ENCODE data around the gene NSMCE1. TPM values are rescaled to one million over a fixed set of nuclear protein-coding genes. Genes with fewer than 3 reads are reported as not detected.

Gene NSMCE1
- total RNA-seq, 4 donors from 2014 or later: 6.2 to 90.8 (median 27.2) TPM

DNA sequence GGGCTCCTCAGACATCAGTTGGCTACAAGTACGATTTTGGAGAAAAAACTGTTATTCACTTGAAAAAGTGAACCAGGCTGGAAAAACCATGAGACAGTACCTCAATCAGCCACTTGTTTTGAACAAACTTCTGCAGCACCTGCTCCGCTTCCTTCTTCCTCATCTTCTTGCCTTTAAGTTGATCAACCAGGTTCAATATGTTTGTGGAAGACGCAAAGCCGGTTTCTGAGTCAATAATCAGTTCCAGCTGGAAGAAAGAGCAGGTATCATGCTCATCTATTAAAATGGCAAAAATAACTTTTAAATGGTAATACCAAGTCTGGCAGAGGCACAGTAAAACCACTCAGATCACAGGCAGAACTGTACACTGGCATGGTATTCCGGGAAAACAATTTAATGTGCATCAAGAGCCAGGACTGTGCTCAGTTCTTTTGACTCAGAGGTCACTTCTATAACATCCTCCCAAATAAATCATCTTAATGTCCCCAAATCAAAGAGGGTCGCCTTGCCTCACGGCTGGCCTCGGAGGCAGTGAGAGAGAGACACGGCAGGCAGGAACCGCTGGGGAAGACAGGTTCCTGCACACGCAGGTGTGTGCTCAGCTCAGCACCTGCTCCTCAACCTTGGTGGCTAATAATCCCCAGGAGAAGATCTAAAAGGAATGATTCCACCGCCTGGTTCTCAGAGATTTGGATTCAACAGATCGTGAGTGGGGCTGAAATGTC is 35.5 kb downstream of the NSMCE1 start:
- intact Hi-C loops (cut with DNase I; ENCODE audit: low total_unique reads): no loop called here
- no peaks in the 10 kb centered on the region for H3K36me3 ChIP-seq
- 63 to 67% methylated on average over 5 to 13 of the region's 13 CpGs for WGBS, 2 donors (ENCODE audit: low coverage in 1 of 2)
- peak overlapping the region; percentile 56 to 75 (median 62) for H3K27ac ChIP-seq
- TF ChIP-seq POLR2AphosphoS5 (IDR thresholded peaks at IDR 0.05) (no peak), POLR2A (IDR thresholded peaks at IDR 0.05) (no peak)
- TF ChIP-seq, protein P1, sequence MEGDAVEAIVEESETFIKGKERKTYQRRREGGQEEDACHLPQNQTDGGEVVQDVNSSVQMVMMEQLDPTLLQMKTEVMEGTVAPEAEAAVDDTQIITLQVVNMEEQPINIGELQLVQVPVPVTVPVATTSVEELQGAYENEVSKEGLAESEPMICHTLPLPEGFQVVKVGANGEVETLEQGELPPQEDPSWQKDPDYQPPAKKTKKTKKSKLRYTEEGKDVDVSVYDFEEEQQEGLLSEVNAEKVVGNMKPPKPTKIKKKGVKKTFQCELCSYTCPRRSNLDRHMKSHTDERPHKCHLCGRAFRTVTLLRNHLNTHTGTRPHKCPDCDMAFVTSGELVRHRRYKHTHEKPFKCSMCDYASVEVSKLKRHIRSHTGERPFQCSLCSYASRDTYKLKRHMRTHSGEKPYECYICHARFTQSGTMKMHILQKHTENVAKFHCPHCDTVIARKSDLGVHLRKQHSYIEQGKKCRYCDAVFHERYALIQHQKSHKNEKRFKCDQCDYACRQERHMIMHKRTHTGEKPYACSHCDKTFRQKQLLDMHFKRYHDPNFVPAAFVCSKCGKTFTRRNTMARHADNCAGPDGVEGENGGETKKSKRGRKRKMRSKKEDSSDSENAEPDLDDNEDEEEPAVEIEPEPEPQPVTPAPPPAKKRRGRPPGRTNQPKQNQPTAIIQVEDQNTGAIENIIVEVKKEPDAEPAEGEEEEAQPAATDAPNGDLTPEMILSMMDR (IDR thresholded peaks at IDR 0.05): peak in 2 of 5 experiments; percentile 35 to 40
- H3K4me3 ChIP-seq: no peak overlapping the region
- peaks cover 37 to 83% (median 59%) of the 10 kb centered on the region in 4 donors for H3K4me1 ChIP-seq
- no peaks in the 10 kb centered on the region for H3K9me3 ChIP-seq
- no peaks in the 10 kb centered on the region for H3K27me3 ChIP-seq
- no peak for DNase-seq
- in situ Hi-C loops (cut with MboI; ENCODE audit: low pct_ligation_motif_present in 1 of 4, low pct_unique_long_range_greater_than_20kb in 1 of 4, low sequenced_read_pairs in 3 of 4): loop anchor here (10.0 to 25.0 kb wide), 3 partner anchors 82 to 132 kb away; partner anchors contain the start of gene IL4R (in 1 of the 4)

- H3K27me3 ChIP-seq: no peaks in the 10 kb centered on the region
- peaks cover 31 to 77% (median 55%) of the 10 kb centered on the region in 4 donors for H3K4me1 ChIP-seq
- DNase-seq: peak; percentile 68
- 65 to 73% methylated on average over 2 to 26 of the region's 26 CpGs for WGBS, 2 donors (ENCODE audit: low coverage in 1 of 2)
- in situ Hi-C loops (cut with MboI; ENCODE audit: low pct_ligation_motif_present in 1 of 4, low pct_unique_long_range_greater_than_20kb in 1 of 4, low sequenced_read_pairs in 3 of 4) (loop anchor here (10.0 to 25.0 kb wide), 3 partner anchors 83 to 133 kb away; partner anchors contain the start of gene IL4R (in 1 of the 4)), intact Hi-C loops (cut with DNase I; ENCODE audit: low total_unique reads) (no loop called here)
- no peaks in the 10 kb centered on the region for H3K9me3 ChIP-seq
- TF ChIP-seq, protein P1 (IDR thresholded peaks at IDR 0.05): no peak
- TF ChIP-seq POLR2AphosphoS5 (IDR thresholded peaks at IDR 0.05) (peak in 1 of 3 donors; percentile 8), POLR2A (IDR thresholded peaks at IDR 0.05) (no peak), EP300 (IDR thresholded peaks at IDR 0.05; ENCODE audit: low read depth) (no peak)
- H3K36me3 ChIP-seq: no peaks in the 10 kb centered on the region
- peak overlapping the region; percentile 56 to 75 (median 62) for H3K27ac ChIP-seq
- no peak overlapping the region for H3K4me3 ChIP-seq
Observed at GRCh38 chr16:27232061-27232900, 36.3 kb downstream of the NSMCE1 start.

- Histone ChIP-seq H3K4me1 (peaks cover 31 to 77% (median 58%) of the 10 kb centered on the region in 4 donors), H3K27me3 (no peaks in the 10 kb centered on the region), H3K9me3 (no peaks in the 10 kb centered on the region), H3K27ac (peak overlapping the region; percentile 56 to 75 (median 62)), H3K4me3 (no peak overlapping the region), H3K36me3 (no peaks in the 10 kb centered on the region)
- intact Hi-C loops (cut with DNase I; ENCODE audit: low total_unique reads) (no loop called here), in situ Hi-C loops (cut with MboI; ENCODE audit: low pct_ligation_motif_present in 1 of 4, low pct_unique_long_range_greater_than_20kb in 1 of 4, low sequenced_read_pairs in 3 of 4) (loop anchor here (10.0 to 25.0 kb wide), 3 partner anchors 83 to 133 kb away; partner anchors contain the start of gene IL4R (in 1 of the 4))
- TF ChIP-seq POLR2A (IDR thresholded peaks at IDR 0.05): no peak
- DNase-seq: no peak
- WGBS, 2 donors (ENCODE audit: low coverage in 1 of 2): 76% methylated on average over 8 of the region's 8 CpGs; no CpG with 5 or more reads in 1 of the 2 donors
Observed at GRCh38 chr16:27231692-27232060, 36.9 kb downstream of the NSMCE1 start.

DNA sequence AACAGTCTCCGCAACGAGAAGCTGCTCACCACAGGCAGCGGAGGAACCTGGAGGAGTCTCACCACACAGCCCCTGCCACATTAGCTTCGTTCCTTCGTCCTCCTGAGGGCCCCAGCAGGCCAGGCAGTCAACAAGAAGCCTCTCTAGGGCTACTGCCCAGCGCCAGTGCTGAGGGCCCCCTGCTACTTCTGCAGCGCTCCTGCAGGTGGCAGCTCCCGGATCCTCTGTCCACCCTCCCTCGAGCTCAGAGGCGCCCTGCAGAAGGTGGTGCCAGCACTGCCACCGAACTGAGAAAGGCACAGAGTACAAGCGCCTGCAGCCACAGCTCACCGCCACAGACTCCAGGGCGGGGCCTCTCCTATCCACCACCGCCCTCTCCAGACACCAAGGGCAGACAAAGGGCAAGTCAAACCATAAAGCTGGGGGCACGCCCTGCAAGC is 38.0 kb downstream of the NSMCE1 start:
- DNase-seq: peak; percentile 91
- peak overlapping the region; percentile 54 to 75 (median 66) for H3K27ac ChIP-seq
- WGBS, 2 donors (ENCODE audit: low coverage in 1 of 2): 67% methylated on average over 12 of the region's 16 CpGs; no CpG with 5 or more reads in 1 of the 2 donors
- H3K4me3 ChIP-seq: no peak overlapping the region
- no peaks in the 10 kb centered on the region for H3K36me3 ChIP-seq
- intact Hi-C loops (cut with DNase I; ENCODE audit: low total_unique reads) (no loop called here), in situ Hi-C loops (cut with MboI; ENCODE audit: low pct_ligation_motif_present in 1 of 4, low pct_unique_long_range_greater_than_20kb in 1 of 4, low sequenced_read_pairs in 3 of 4) (loop anchor here (10.0 to 25.0 kb wide), 3 partner anchors 84 to 134 kb away; partner anchors contain the start of gene IL4R (in 1 of the 4))
- H3K27me3 ChIP-seq: no peaks in the 10 kb centered on the region
- peaks cover 26 to 75% (median 57%) of the 10 kb centered on the region in 4 donors for H3K4me1 ChIP-seq
- H3K9me3 ChIP-seq: no peaks in the 10 kb centered on the region
- peak; percentile 23 to 84 (median 79) for TF ChIP-seq POLR2AphosphoS5 (IDR thresholded peaks at IDR 0.05)
- TF ChIP-seq, protein P1 (IDR thresholded peaks at IDR 0.05): peak in 4 of 5 experiments; percentile 32 to 71 (median 42)
- TF ChIP-seq POLR2A (IDR thresholded peaks at IDR 0.05): peak; percentile 65
- TF ChIP-seq EP300 (IDR thresholded peaks at IDR 0.05; ENCODE audit: low read depth): no peak

Data from transverse colon (tissue), 4 donors.